Erythroblast (primary cell): ENCODE measurements around the gene ATXN1L.

ENCODE experiments used
- GATA1 ChIP-seq: IDR thresholded peaks from 2 replicates; pipeline ENCODE4 v1.6.1; 2011; ENCODE audit warnings: low read depth, mild to moderate bottlenecking, control low read depth, low read length, moderate library complexity
- POLR2A ChIP-seq: IDR thresholded peaks from 2 replicates; pipeline ENCODE4 v1.6.1; 2011; ENCODE audit warnings: mild to moderate bottlenecking, low read length

DNA sequence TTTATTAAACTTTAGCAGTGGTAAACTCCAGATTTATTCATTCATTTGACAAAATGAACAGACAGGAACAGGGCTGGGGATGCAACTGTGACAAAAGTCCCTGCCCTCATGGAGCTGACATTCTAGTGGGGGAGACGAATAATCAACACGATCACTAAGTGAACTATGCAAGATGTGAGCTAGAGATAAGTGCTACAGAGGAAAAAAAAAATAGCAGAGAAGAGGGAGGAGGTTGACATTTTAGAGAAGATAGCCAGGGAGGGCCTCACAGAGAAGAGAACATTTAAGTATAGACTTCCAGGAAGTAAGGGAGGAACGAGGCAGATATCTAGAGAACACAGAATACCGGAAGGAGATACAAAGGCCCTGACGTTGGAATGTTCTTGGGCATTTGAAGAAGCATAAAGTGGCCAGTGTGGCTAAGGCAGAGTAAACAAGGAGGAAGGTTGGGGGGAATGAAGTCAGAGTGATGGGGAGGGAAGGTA, 19.2 kb upstream of the ATXN1L start:
- TF ChIP-seq POLR2A (no peak), GATA1 (no peak)
